ENCODE results near the gene PCDHGA3.
"Not testable (repeated sequence)": the region's sequence is repeated elsewhere in the genome, so short reads cannot be mapped to it uniquely, and the experiment has no call there.

PCDHGA3 gene

GRCh38 chr5:141383345-141383744 lies 39.7 kb downstream of the PCDHGA3 start:
- no peak for DNase-seq

GRCh38 chr5:141384471-141385267 lies 41.0 kb downstream of the PCDHGA3 start:
- no peak for DNase-seq

- DNase-seq = not testable (repeated sequence)
Measured at GRCh38 chr5:141387557-141388311, 44.1 kb downstream of the PCDHGA3 start, which contains the start of gene PCDHGB4. Gene PCDHGB4 (plus strand): TSS chr5:141387698. CDS start chr5:141387885, 187 bp downstream.

- DNase-seq = no peak
Measured at GRCh38 chr5:141388661-141389060, 45.0 kb downstream of the PCDHGA3 start.

- DNase-seq = no peak
Measured at GRCh38 chr5:141389153-141390042, 45.8 kb downstream of the PCDHGA3 start.

- no peak for DNase-seq
Measured at GRCh38 chr5:141392429-141393198, 49.0 kb downstream of the PCDHGA3 start, which contains the start of gene PCDHGA8. Gene PCDHGA8 (plus strand): TSS chr5:141392633. CDS start chr5:141392814, 181 bp downstream.

- no peak for DNase-seq
Measured at GRCh38 chr5:141393267-141393666, 49.6 kb downstream of the PCDHGA3 start.

- DNase-seq = not testable (repeated sequence)
Measured at GRCh38 chr5:141394401-141395187, 51.0 kb downstream of the PCDHGA3 start.

Data from central memory CD4-positive, alpha-beta T cell (primary cell).